ENCODE data around the gene XRCC5.
A peak's percentile ranks its signal among the peaks of the same experiment; 100 is the strongest.
"Not testable (repeated sequence)": the region's sequence is repeated elsewhere in the genome, so short reads cannot be mapped to it uniquely, and the experiment has no call there.

The XRCC5 gene

DNA sequence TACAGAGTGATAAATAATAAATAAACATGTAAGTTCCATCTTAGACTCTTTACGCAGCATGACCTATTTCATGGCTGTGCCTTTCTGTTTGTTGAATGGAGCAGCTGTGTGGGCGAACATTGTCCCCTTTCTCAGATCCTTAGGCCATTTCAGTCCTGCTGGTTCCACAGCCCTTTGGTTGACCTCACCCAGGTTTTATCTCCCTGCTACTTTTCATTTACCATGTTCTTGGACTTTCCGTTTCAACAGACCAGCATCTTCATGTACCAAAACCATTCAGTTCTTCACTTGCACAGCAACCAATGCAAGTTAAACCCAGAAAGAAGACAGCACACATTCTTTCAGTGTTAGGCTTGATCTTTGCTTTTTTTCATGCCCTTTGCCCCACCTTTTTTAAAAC, 83.8 kb downstream of the XRCC5 start:
- DNase-seq (ENCODE audit: low read depth, low spot score), result no peak

DNA sequence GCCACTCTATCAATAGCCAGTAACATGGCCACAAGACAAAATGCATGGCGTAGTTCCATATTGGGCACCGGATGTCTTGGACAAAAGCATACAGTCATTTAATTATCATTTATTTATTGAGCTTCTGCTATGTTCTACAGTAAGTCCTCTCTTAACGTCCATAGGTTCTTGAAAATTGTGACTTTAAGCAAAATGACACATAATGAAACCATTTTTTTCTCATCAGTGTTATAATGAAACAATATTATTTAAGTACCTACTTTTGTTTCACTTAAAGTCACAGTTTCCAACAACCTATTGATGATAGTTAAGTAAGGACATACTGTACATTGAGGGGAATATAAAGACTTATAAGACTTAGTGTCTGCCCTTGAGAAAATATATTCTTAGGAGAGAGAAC, 84.9 kb downstream of the XRCC5 start:
- DNase-seq (ENCODE audit: low read depth, low spot score), result no peak

DNA sequence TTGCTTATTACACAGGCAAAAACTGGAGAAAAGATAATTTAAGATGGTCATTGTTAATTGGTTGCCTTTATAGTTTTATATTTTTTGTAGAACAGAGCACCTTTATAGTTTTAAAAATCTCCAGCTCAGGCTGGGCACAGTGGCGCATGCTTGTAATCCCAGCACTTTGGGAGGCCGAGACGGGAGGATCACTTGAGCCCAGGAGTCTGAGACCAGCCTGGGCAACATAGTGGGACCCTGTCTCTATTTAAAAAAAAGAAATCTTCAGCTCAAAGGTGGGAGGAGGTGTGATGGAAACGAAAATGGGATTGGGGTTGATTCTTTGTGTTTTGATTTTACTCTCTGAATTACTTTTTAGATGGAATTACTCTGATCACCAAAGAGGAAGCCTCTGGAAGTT, 85.4 kb downstream of the XRCC5 start:
- DNase-seq (ENCODE audit: low read depth, low spot score), result no peak

DNA sequence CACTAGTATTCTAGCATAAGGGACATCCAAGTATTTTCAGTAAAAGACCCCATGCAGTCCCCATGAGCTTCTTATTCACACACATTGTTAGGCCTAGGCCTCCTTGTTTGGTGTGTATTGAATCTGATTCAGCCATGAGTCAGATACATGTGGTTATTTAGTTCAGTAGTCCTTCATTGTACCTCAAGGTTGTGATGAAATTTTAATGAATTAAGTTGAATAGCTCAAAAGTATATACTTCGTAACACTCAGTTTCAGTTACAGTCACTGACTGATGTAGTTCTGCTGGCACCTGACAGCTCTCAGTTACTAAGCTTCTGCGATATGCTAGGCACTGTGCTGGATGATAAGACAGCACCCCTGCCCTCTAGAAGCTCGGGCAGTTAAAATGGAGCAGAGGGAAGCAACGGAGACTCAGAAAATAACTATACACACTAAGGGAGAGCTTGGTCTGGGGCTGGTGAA, 86.4 kb downstream of the XRCC5 start:
- DNase-seq (ENCODE audit: low read depth, low spot score), result no peak

DNA sequence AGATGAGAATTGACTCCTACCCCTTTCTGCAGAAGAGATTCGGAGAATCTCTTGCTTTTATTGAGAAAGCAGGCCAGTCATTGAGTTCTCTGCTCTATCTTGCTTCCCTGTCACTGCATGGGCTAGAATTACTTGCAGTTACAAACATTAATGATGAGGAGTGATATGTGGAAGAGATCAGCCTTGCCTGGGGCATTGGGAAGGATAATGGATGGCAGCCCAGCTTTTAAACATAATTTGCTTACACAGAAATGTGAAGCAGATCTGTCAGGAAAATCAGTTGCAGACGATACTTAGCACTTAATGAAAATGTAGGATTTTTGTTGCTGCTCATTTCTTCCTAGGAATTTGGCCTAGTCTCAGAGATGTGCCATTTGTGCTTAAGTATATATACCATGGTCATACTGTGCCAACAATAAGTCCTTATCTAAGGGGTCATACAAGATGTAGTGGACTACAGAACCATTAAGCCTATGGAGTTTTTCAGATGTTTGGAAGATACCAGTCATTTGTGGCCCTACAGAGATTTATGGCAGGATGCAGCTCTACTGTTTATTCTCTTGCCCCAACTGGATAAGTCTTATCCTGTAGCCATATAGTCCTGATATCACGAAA, 92.7 kb downstream of the XRCC5 start:
- DNase-seq (ENCODE audit: low read depth, low spot score), result no peak

DNA sequence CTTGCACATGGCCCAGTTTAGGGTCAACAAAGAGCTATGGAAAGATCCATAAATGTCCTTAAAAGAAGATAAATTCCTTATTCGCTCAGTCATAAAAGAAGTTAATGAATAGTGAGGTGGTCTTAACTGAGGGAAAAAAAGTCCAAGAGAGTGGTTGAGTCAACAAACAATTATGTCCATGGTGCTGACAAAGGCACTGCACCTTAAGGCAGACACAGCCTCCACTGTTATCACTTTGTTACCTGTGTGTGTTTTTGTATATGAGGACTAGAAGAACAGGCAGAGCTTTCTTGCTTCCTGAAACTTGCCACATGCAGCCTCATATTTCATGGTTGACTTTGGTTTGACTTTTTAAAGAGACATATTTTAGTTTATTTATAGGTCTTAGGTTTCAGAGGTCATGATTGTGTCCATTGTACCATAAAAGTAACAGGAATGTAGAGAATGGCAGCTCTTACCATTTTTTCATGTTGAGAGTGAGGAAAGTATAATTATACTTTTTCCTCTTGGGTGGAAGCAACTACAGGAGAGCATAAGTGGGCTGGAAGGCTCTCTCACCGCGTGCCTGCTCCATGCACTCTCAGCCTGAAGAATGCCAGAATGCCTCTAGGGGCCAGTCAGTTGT, 93.6 kb downstream of the XRCC5 start:
- no peak for DNase-seq (ENCODE audit: low read depth, low spot score)

DNA sequence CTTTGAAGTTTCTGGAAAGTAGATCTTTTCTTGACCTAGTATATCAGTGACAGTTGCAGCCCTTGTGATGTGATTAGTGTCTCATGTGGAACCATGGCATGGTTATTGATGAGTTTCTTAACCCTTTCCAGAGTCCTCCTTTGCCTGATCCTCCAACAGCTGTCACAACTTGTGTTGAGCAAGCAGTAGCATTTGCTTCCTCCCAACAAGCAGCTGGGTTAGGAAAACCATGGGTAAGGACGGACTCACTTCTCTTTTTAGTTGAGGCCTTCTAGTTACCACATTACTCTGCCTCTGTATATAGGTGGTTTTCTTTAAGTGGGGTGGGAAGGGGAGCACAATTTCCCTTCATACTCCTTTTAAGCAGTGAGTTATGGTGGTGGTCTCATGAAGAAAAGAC, 96.3 kb downstream of the XRCC5 start:
- no peak for DNase-seq (ENCODE audit: low read depth, low spot score)

DNA sequence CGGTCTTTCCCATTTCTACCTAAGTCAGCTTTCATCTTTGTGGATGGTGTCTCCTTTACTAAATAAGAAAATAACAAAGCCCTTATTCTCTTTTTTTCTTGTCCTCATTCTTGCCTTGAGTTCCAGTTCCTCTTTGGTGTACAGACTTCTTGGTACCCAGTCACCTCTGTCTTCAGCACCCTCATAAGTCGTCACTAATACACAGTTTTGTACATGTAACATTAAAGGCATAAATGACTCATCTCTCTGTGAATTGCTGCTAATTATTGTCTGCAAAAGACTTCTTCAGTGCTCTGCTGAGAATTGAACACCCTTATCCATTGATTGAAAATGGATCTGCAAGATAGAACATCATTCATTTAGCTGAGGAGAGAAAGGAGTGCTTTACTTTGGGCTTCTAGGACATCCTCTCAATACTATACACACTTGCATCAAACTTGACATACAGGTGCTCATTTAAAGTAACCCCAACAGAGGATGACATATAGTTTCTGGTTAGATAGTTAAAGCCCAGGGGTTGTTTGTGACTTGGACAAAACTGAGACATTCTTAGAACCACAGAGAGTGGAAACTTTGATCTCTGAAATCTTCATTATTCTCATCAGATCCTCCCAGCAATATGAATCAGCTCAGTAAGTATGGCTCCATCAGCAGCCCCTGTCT, 97.0 kb downstream of the XRCC5 start:
- no peak for DNase-seq (ENCODE audit: low read depth, low spot score)

DNA sequence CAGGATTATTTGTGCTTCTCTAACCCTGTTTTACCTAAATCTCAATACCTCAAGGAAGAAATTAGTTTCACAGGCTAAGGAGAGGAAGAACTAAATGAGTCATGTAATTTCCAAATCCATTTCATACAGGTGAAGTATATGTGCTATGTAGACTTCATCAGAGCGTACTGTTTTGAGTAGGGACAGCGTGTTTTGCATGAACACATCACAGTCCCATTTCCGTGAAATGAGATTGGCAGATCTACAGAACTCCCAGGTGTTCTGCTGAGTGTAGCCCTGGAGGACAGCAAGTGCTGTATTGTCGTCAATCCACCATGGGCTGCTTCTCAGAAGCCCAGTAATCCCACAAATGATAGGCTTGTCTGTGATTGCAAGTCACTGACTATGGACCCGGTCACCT, 97.7 kb downstream of the XRCC5 start:
- no peak for DNase-seq (ENCODE audit: low read depth, low spot score)

DNA sequence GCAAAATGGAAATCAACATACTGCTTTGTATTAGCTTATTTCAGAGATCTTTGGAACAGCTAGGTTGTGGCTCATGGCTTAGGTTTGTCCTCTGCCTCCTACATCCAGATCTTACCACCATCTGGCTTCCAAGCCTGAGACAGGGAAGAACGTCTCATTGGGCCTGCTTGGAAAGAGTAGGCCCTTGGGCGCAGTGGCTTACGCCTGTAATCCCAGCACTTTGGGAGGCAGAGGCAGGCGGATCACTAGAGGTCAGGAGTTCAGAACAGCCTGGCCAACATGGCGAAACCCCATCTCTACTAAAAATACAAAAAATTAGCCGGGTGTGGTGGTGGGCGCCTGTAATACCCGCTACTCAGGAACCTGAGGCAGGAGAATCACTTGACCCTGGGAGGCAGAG, 99.5 kb downstream of the XRCC5 start:
- not testable (repeated sequence) for DNase-seq (ENCODE audit: low read depth, low spot score)

DNA sequence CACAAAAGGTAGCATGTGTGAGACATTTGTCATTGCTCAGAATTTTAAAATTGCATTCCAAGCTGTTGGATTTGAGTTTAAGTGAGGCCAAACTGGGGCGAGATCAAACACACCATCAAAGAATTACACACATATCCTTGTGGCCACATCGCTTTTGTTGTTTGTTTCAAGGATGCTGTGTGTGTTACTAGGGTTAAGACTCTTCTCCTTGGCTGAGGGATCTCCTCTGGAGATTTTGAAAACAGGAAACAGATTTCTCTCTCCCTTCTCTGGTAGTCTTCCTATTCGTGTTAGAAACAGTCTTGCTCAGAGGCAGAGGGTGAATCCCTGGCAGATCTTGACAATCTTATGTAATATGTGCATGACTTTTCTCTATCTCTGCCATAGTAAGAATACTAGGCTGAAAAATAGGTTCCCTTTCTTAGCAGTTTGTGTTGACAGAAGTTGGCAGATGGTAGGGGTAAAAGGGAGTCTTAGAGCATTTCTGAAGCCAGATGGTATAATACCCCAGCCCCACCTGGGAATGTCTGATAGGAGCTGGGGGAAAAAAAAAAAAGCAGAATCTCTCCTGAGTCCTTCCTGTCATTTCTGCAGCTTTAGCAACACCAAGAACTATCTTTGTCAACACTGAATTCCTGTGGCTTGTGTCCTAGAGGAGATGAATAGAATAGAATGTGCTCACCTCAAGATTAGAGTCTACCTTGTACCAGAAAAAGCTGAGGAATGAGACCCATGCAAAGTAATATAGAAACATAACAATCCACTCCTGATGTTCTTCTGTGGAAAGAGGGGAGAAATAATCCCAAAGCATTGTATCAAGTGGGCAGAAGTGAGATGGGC, 101.8 kb downstream of the XRCC5 start:
- no peak for DNase-seq (ENCODE audit: low read depth, low spot score)

DNA sequence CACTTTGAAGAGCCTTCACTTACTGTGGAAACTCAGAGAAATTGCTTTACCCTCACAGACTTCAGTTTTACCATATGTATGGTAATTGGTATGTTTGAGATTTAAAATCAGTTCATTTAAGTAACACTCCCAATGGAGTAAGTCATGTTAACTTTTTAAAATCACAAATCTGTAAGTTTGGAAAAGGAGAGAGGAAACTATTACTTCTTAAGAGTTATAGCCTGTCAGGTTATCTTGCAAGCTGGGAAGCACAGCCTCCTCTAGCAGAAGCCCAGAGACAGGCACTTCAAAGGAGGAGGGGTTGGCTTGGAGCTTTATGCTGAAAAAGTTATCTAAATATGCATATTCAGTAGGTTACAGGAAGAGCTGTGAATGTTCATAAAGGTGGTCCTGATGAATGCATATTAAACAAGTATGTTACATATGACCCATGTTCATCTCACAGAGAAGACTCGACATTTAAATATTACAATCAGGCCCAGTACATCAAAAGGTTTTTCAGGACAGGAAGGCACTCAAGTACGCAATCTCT, 102.5 kb downstream of the XRCC5 start:
- no peak for DNase-seq (ENCODE audit: low read depth, low spot score)

DNA sequence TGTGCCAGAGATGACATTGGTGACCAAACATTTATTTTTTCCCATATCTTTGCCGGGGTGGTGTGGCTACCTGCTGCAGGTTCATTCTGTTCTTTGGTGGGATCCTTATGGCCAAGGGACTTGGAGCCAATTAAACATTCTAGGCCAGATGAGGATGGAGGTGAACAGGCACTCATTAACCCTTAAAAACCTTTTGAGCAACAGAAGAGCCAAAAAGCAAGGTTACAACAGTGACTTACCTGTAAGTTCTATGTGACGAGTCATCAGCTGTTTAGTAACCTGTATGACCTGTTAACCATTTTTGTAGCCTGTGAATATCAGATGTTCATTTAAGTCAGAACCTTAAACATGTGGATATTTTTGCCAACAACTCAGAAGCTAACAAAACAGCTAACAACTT, 105.6 kb downstream of the XRCC5 start:
- no peak for DNase-seq (ENCODE audit: low read depth, low spot score)

DNA sequence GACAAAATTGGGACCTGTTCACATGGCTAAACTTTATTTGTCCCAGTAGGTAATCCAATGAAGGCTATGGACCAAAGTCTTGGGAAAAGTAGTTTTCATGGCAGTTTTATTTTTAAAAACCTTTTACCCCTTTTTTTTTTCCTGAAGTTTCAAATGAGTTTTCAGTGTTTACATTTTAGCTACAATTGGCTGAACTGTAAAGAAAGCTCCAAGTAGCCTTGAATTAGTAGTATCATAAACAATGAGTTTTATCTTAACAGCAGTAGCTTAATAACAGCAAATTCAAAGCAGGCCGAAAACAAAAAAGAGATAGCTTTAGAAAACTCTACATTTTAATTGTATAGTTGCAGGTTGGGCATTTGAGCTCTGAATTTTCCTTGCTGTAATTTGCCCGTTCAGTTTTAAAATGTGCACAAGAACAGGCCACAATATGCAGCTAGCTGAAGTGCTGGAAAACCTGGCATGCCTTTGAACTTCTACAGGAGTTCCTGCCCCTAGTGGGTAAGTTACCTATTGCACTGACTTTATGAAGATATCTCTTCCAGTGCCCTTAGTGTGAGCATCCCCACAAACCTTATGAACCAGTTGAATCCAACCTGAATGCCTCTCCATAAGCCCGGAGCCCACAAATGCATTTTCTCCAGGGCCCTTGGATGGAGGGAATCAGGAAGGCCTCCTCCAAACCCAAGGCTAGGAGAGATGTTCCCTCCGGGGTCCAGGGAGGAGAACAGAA, 106.7 kb downstream of the XRCC5 start:
- peak; percentile 25 for DNase-seq (ENCODE audit: low read depth, low spot score)

DNA sequence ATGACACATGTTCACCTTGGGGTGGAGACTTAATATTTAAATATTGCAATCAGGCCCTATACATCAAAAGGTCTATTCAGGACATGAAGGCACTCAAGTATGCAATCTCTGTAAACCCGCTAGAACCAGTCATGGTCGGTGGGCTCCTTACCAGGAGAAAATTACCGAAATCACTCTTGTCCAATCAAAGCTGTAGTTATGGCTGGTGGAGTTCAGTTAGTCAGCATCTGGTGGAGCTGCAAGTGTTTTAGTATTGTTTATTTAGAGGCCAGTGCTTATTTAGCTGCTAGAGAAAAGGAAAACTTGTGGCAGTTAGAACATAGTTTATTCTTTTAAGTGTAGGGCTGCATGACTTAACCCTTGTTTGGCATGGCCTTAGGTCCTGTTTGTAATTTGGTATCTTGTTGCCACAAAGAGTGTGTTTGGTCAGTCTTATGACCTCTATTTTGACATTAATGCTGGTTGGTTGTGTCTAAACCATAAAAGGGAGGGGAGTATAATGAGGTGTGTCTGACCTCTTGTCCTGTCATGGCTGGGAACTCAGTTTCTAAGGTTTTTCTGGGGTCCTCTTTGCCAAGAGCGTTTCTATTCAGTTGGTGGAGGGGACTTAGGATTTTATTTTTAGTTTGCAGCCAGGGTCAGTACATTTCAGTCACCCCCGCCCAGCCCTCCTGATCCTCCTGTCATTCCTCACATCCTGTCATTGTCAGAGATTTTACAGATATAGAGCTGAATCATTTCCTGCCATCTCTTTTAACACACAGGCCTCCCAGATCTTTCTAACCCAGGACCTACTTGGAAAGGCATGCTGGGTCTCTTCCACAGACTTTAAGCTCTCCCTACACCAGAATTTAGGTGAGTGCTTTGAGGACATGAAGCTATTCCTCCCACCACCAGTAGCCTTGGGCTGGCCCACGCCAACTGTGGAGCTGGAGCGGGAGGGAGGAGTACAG, 108.1 kb downstream of the XRCC5 start:
- no peak for DNase-seq (ENCODE audit: low read depth, low spot score)

DNA sequence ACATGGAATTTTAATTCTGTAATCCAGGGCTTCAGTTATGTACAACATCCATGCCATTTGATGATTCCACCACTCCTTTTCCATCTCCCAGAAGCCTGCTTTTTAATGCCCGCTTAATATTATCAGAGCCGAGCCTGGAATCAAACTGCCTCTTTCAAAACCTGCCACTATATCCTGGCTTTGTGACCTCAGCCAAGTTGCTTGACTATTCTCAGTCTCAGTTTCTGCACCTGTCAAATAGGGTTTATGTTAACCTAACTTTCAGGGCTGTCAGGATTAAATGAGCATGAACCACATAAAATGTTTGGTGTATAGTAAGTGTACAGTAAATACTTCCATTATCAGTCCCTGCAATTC, 108.7 kb downstream of the XRCC5 start:
- DNase-seq (ENCODE audit: low read depth, low spot score), result no peak

DNA sequence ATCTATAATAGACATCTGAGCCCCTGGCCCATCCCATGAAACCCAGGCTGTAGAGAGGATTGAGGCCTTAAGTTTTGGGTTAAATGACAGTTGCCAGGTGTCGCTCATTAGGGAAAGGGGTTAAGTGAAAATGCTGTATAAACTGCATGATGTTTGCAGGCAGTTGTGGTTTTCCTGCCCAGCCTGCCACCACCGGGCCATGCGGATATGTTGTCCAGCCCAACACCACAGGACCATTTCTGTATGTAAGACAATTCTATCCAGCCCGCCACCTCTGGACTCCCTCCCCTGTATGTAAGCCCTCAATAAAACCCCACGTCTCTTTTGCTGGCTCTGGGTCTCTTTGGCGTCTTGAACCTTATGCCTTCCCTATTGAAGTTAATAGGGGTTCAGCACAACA, 110.7 kb downstream of the XRCC5 start:
- DNase-seq (ENCODE audit: low read depth, low spot score), result no peak

DNA sequence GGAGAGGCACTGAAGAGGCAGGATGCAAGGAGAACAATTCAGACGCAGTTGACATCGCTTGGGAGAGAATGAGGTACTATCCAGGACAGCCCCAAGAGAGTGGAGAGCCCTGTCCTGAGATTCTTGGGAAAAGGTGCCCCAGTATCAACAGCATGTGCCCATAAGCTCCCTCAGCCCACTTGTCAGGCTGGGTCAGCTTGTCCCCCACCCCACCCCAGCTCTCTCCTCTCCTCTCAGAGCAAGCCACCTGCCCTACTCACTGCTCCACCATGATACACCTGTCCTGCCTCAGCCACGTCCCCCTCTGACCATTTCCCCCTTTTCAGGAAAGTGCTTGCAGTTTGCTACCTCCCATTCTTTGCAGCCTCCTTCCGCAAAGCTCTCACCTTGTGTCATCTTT, 111.8 kb downstream of the XRCC5 start:
- no peak for DNase-seq (ENCODE audit: low read depth, low spot score)

DNA sequence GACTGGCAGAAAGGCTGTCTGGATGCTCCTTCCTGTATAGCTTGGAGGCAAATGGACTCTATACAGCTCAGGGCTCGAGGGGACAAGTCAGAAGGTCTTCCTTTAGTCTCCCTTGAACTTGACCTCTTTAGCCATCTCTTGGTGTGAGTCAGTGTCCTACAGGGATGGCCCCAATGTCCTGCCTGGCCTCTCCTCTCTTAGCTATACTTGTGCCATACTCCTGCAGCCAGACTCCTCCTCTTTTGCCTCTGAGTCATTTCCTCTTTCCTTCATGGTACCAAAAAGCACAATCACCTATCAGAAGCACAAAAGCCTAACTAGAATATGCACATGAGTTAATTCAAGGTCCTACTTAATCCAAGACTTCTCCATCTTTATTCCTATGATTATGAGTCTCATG, 112.7 kb downstream of the XRCC5 start:
- DNase-seq (ENCODE audit: low read depth, low spot score), result no peak

DNA sequence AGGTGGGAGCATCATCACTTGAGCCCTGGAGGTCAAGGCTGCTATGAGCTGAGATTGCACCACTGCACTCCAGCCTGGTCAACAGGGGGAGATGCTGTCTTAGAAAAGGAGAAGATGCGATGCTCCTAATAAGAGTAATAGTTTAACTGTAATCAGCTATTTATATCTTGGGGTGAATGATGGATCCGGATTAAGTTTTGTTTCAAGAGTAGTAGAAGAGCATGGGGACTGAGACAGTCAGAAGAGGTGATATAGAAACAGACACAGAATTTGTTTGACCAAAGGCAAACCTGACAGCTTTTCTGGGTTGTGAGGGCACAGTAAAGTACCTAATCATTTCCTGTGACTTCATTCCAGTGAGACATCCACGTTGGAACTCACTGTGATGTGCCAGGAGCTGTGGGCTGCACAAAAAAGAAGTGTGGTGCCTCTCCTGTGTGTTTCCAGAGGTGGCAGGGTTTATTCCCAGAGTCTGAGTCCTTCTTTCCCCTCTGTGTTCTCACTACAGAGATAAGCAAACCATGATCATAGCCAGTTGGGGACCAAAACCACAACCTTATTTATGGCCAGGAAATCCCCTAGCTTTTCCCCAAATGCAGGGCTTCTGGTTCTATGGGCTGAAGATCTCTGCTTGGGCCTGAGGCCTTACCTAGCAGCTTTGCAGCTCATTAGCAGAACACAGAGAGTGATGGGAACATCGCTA, 113.7 kb downstream of the XRCC5 start:
- no peak for DNase-seq (ENCODE audit: low read depth, low spot score)

Measured in iPS DF 19.7 (cell line).